ENCODE measurements around the gene LRP5. TPM values are rescaled to one million over a fixed set of nuclear protein-coding genes. Genes with fewer than 3 reads are reported as not detected.
A peak's percentile ranks its signal among the peaks of the same experiment; 100 is the strongest.
"Not testable (repeated sequence)": the region's sequence is repeated elsewhere in the genome, so short reads cannot be mapped to it uniquely, and the experiment has no call there.

The LRP5 gene
- total and polyA plus RNA-seq, 10 donors, result 3.9 to 21.8 (median 14.1) TPM

GRCh38 chr11:68445531-68446035 is 133.2 kb downstream of the LRP5 start:
- WGBS, 5 donors, result 85 to 94% (median 90%) methylated on average over 8 to 11 of the region's 11 CpGs
- H3K36me3 ChIP-seq, result no peaks in the 10 kb centered on the region
- H3K9me3 ChIP-seq, result no peaks in the 10 kb centered on the region
- TF ChIP-seq POLR2AphosphoS5 (IDR thresholded peaks at IDR 0.05), result no peak
- TF ChIP-seq POLR2A (IDR thresholded peaks at IDR 0.05), result no peak
- TF ChIP-seq CTCF (IDR thresholded peaks at IDR 0.05 in 8 of 11, conservative IDR thresholded peaks at IDR 0.05 in 3 of 11), result no peak
- H3K27ac ChIP-seq, result no peak overlapping the region
- intact Hi-C loops (cut with DNase I; ENCODE audit: low total_unique reads), result loop anchor here (5.0 kb wide), 1 partner anchor 188 kb away; no protein-coding TSS in a partner anchor
- H3K4me3 ChIP-seq, result no peak overlapping the region
- H3K4me1 ChIP-seq, result peaks cover 0 to 29% (median 18%) of the 10 kb centered on the region in 6 donors
- H3K27me3 ChIP-seq (replicated peaks in 1 of 7), result no peaks in the 10 kb centered on the region
- DNase-seq, result peak; percentile 68

- TF ChIP-seq POLR2AphosphoS5 (IDR thresholded peaks at IDR 0.05) (no peak), POLR2A (IDR thresholded peaks at IDR 0.05) (no peak), CTCF (IDR thresholded peaks at IDR 0.05 in 8 of 11, conservative IDR thresholded peaks at IDR 0.05 in 3 of 11) (no peak)
- H3K36me3 ChIP-seq, result no peaks in the 10 kb centered on the region
- no peak overlapping the region for H3K4me3 ChIP-seq
- no peak overlapping the region for H3K27ac ChIP-seq
- intact Hi-C loops (cut with DNase I; ENCODE audit: low total_unique reads), result loop anchor here (5.0 kb wide), 1 partner anchor 189 kb away; no protein-coding TSS in a partner anchor
- no peaks in the 10 kb centered on the region for H3K9me3 ChIP-seq
- 79 to 93% (median 88%) methylated on average over 7 to 18 of the region's 18 CpGs for WGBS, 5 donors
- peaks cover 0 to 24% (median 15%) of the 10 kb centered on the region in 6 donors for H3K4me1 ChIP-seq
- H3K27me3 ChIP-seq (replicated peaks in 1 of 7), result no peaks in the 10 kb centered on the region
- DNase-seq, result peak; percentile 58
These were observed 133.8 kb downstream of the LRP5 start for GRCh38 chr11:68446046-68446725.

- TF ChIP-seq CTCF (IDR thresholded peaks at IDR 0.05 in 8 of 11, conservative IDR thresholded peaks at IDR 0.05 in 3 of 11) (peak; percentile 88 to 98 (median 96)), POLR2AphosphoS5 (IDR thresholded peaks at IDR 0.05) (peak; percentile 39 to 65 (median 56)), POLR2A (IDR thresholded peaks at IDR 0.05) (no peak)
- peaks cover 0 to 14% (median 8%) of the 10 kb centered on the region in 6 donors for H3K4me1 ChIP-seq
- intact Hi-C loops (cut with DNase I; ENCODE audit: low total_unique reads), result loop anchor here (5.0 kb wide), 1 partner anchor 190 kb away; no protein-coding TSS in a partner anchor
- DNase-seq, result peak; percentile 94
- no peak overlapping the region for H3K27ac ChIP-seq
- H3K9me3 ChIP-seq, result no peaks in the 10 kb centered on the region
- H3K36me3 ChIP-seq, result no peaks in the 10 kb centered on the region
- no peak overlapping the region for H3K4me3 ChIP-seq
- WGBS, 5 donors, result 43 to 56% (median 46%) methylated on average over 21 to 25 of the region's 25 CpGs
- no peaks in the 10 kb centered on the region for H3K27me3 ChIP-seq (replicated peaks in 1 of 7)
These were observed 134.8 kb downstream of the LRP5 start for GRCh38 chr11:68447015-68447801.

- H3K4me1 ChIP-seq, result peaks cover 0 to 12% (median 8%) of the 10 kb centered on the region in 6 donors
- DNase-seq; H3K27me3 ChIP-seq (replicated peaks in 1 of 7); H3K4me3 ChIP-seq; H3K9me3 ChIP-seq; H3K27ac ChIP-seq; H3K36me3 ChIP-seq: not testable (repeated sequence)
- intact Hi-C loops (cut with DNase I; ENCODE audit: low total_unique reads), result loop anchor here (5.0 kb wide), 1 partner anchor 191 kb away; no protein-coding TSS in a partner anchor
- 73 to 82% (median 76%) methylated on average over 6 of the region's 6 CpGs for WGBS, 5 donors
These were observed 135.5 kb downstream of the LRP5 start for GRCh38 chr11:68447914-68448313.
